GM12801 (cell line): Measurements from ENCODE around the gene BLOC1S3.

Experiments
- TF ChIP-seq, protein P1 (sequence below): IDR thresholded peaks from one replicate; pipeline ENCODE4 v1.5.1; 2011; ENCODE audit warnings: control low read depth; ENCODE audit not compliant: insufficient read length; ENCODE audit errors: extremely low read depth

The BLOC1S3 gene

GRCh38 chr19:45159971-45160324 is 18.6 kb upstream of the BLOC1S3 start:
- TF ChIP-seq, protein P1, sequence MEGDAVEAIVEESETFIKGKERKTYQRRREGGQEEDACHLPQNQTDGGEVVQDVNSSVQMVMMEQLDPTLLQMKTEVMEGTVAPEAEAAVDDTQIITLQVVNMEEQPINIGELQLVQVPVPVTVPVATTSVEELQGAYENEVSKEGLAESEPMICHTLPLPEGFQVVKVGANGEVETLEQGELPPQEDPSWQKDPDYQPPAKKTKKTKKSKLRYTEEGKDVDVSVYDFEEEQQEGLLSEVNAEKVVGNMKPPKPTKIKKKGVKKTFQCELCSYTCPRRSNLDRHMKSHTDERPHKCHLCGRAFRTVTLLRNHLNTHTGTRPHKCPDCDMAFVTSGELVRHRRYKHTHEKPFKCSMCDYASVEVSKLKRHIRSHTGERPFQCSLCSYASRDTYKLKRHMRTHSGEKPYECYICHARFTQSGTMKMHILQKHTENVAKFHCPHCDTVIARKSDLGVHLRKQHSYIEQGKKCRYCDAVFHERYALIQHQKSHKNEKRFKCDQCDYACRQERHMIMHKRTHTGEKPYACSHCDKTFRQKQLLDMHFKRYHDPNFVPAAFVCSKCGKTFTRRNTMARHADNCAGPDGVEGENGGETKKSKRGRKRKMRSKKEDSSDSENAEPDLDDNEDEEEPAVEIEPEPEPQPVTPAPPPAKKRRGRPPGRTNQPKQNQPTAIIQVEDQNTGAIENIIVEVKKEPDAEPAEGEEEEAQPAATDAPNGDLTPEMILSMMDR, result no peak

DNA sequence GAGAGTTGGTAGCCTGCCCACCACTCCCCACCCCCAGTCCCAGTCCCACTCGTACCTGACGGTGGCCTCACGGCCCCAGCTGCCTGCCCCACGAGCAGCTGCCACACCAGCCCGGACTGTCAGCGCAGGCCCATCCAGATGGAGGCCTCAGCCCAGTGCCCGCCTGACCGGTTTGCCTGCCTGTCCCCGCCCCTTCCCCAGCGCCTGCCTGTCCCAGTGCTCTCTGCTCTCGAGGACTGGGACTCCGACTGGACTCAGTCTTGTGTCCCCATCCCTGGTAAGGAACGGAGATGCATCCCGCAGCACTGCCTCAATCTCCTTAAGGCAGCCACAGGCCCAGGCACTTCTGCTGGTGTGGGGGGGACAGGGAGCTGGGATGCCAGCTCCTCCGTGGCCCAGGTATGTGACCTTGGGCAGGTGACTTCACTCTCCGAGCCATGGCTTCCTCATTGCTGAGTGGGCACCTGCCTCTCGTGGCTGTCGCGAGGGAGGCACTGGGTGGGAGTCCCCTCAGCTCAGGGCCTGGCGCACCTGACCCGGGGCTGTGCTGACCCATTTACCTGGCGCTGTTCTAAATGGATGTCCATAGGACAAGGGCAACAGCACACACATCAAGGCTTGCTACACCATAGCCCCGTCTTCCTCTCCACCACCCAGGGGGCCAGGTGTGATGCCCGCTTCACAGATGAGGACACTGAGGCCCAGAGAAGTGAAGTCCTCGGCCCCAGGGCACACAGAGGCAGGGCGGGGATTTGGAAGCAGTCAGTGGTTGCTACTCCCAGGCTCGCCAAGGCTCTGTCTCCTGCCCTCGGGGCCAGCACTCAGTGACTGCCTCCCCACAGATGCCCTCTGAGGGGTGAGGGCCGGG is 17.5 kb upstream of the BLOC1S3 start, which contains the start of gene NKPD1:
Gene NKPD1, minus strand, starts transcription at position 113 of the 868 bp plus-strand sequence. CDS start 832 bp downstream, outside the sequence.
- TF ChIP-seq, protein P1, result no peak

DNA sequence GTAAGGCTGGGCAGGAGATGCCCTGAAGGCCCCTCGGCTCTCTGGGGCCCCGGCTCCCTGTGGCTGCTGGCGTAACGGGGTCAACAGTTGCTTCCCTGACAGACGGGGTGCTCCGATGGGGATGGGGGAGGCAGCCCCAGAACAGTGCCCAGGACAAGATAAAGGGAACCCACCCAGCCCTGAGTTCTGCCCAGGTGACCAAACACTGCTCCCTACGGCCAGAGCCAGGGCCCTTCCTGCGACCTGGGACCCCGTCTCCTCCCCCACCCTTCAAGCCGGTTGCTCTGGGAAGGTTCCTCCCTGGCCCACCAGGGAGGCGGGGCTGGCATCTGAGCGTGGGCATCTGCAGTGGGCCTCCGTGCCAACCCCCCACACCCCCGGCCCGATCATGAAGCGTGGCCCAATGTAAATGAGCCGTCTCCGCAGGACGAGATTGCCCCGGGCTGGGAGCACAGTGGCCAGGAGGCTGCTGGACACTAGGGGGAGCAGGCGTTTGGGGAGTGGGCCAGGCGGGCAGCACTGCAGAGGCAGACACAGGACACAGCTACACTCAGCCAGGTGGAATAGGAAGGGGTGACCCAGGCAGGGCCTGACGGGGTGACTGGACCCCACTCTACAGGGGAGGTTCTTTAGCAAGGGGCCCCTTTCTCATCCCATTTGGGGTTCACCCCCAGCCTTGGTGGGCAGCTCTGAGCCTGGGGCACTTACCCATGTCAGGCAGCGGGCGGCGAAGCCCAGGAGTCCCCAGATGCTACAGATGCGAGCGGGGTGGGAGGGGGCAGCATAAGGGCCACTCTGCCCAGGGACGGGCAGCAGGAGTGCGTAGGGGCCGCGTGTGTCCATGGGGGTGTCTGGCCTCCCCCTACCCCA is 16.6 kb upstream of the BLOC1S3 start:
- TF ChIP-seq, protein P1, result no peak

DNA sequence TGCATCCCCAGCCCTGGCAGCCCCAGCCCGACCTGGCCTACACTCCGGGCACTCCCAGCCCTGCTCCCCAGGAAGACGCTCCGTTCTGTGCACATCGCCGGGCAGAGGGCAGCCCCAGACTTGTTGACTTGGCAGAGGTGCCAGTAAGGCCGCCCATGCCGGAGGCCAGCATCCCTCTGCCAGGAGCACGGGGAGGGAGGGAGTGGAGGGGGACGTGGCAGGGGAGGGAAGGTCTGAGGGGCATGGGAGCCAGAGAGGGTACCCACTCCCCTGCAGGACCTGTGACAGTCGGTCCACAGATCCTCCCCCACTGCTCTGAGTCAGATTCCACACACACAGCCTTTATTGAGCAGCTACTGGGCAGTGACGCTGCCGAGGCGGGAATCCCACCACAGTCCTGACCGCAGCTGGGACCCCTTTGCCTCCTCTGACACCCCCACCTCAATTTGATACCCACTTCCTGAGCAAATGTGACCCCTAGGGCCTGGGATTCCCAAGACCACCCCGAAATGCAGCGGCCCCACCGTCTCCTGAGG is 15.9 kb upstream of the BLOC1S3 start:
- TF ChIP-seq, protein P1, result no peak

DNA sequence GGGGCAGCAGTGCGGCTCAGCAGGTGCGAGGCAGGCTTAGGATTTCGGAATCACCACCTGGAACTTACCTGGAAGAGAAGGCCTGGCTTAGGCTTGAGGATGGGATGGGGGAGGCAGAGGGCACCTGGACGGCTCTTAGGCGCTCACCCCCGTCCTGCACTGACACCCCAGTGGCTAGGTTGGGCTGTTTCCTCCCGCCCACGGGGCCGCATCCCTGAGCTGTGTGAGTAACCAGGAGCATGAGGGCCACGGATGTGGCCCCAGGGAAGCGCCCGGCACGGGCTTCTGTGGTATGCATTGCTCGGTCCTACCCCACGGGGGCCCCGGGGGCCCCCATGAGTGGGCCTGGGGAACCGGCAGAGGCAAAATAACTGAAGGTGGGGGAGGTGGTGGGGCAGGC is 15.4 kb upstream of the BLOC1S3 start:
- TF ChIP-seq, protein P1, result no peak

- TF ChIP-seq, protein P1, result no peak
Measured at GRCh38 chr19:45163751-45164460, 14.7 kb upstream of the BLOC1S3 start.
